CD4-positive, alpha-beta memory T cell (primary cell): ENCODE measurements around the gene SLC66A3. TPM values are rescaled to one million over a fixed set of nuclear protein-coding genes. Genes with fewer than 3 reads are reported as not detected.

Experiments
- CTCF ChIA-PET: fragments of 350-600 bp; sonication (Branson Sonifier 250); formaldehyde crosslinking; loops from one replicate; lab custom pipeline; 2021; ENCODE audit warnings: inconsistent platforms; ENCODE audit not compliant: partially characterized antibody; lab: Charles Lee
- POLR2A ChIA-PET: fragments of 350-600 bp; sonication (Branson Sonifier 250); formaldehyde crosslinking; loops from one replicate; lab custom pipeline; 2021; ENCODE audit not compliant: partially characterized antibody; lab: Charles Lee
- DNase-seq, 5 donors: peaks; one replicate each; pipeline versions ENCODE4 v3.0.0 to v3.0.0-alpha.2; 2020 to 2022; ENCODE audit warnings: mixed read lengths in 1 of 5
- H3K27ac ChIP-seq: one replicate; pipeline ENCODE4 v1.7.0; 2013; ENCODE audit warnings: low read depth, low read length
- H3K27me3 ChIP-seq: 2 replicates; pipeline ENCODE4 v1.7.0; 2013; ENCODE audit warnings: mild to moderate bottlenecking, low read length, moderate library complexity; ENCODE audit not compliant: insufficient read depth
- H3K36me3 ChIP-seq: 2 replicates; pipeline ENCODE4 v1.7.0; 2013; ENCODE audit warnings: mild to moderate bottlenecking, low read length, moderate library complexity; ENCODE audit not compliant: insufficient read depth
- H3K4me1 ChIP-seq: 2 replicates; pipeline ENCODE4 v1.7.0; 2013; ENCODE audit warnings: mild to moderate bottlenecking, low read length, moderate library complexity; ENCODE audit not compliant: insufficient read depth
- H3K4me3 ChIP-seq, 2 donors: one replicate each; pipeline ENCODE4 v1.7.0; 2013; ENCODE audit warnings: low read length in 2 of 2, mild to moderate bottlenecking in 1 of 2
- H3K9me3 ChIP-seq, 2 donors: one replicate each; pipeline ENCODE4 v1.7.0; 2013; ENCODE audit warnings: low read length in 2 of 2, control low read depth in 1 of 2; ENCODE audit not compliant: control insufficient read depth in 1 of 2
- H3K27ac Mint-ChIP-seq, 7 donors: one replicate each; pipeline ENCODE4 v1.8.0; 2020 to 2021; ENCODE audit warnings: mixed read lengths in 7 of 7, mild to moderate bottlenecking in 6 of 7, inconsistent platforms in 3 of 7, moderate library complexity in 3 of 7
- H3K27me3 Mint-ChIP-seq, 2 donors: one replicate each; pipeline ENCODE4 v1.8.0; 2020 to 2021; ENCODE audit warnings: mixed read lengths in 2 of 2
- H3K36me3 Mint-ChIP-seq, 2 donors: one replicate each; pipeline ENCODE4 v1.8.0; 2020 to 2021; ENCODE audit warnings: mixed read lengths in 2 of 2, inconsistent platforms in 1 of 2, mild to moderate bottlenecking in 1 of 2
- H3K4me1 Mint-ChIP-seq, 4 donors: one replicate each; pipeline ENCODE4 v1.8.0; 2020 to 2021; ENCODE audit warnings: mixed read lengths in 4 of 4, mild to moderate bottlenecking in 1 of 4
- H3K4me3 Mint-ChIP-seq, 8 donors: one replicate each; pipeline ENCODE4 v1.8.0; 2020 to 2021; ENCODE audit warnings: mixed read lengths in 8 of 8, mild to moderate bottlenecking in 7 of 8, moderate library complexity in 6 of 8, inconsistent platforms in 3 of 8
- H3K9me3 Mint-ChIP-seq, 8 donors: one replicate each; pipeline ENCODE4 v1.8.0; 2020 to 2021; ENCODE audit warnings: mixed read lengths in 8 of 8, mild to moderate bottlenecking in 5 of 8, inconsistent platforms in 3 of 8, moderate library complexity in 1 of 8
- intact Hi-C: fragments of 100-400 bp; cut with micrococcal nuclease; formaldehyde crosslinking; loops from one replicate; pipeline ENCODE4 v1.15.1; 2023
- polyA plus RNA-seq, 2 donors: library from polyadenylated mRNA; unstranded; fragments of 300-500 nt; fragmentation: Illumina TruSeq; gene quantifications; one replicate each; pipeline ENCODE4 v1.2.3, GENCODE V29; 2021
- total RNA-seq, 2 experiments: library from RNA; stranded (reverse); gene quantifications; one replicate each; pipeline ENCODE4 v1.2.3, GENCODE V29; 2021

Gene SLC66A3
- total and polyA plus RNA-seq, 4 experiments from 2014 or later, result 27.9 to 110 (median 57.8) TPM

DNA sequence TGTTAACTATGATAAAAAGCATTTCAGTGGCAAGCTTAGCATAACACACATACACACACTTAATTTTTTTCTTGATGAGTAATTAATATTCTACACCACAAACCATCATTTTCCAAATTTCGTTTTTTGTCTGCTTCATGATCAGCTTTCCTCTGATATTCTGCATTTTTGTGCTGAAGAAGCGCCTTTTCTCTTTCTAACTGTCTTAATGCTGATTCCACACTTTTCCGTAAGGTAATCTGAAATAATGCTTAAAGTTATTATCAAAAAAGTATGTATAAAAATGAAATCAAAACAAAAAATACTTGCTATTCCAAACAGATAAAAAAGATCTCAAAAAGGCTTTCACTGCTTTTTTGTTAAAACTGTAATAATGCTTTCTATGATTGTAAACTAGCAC is 60.1 kb downstream of the SLC66A3 start:
- intact Hi-C loops, result no loop called here

DNA sequence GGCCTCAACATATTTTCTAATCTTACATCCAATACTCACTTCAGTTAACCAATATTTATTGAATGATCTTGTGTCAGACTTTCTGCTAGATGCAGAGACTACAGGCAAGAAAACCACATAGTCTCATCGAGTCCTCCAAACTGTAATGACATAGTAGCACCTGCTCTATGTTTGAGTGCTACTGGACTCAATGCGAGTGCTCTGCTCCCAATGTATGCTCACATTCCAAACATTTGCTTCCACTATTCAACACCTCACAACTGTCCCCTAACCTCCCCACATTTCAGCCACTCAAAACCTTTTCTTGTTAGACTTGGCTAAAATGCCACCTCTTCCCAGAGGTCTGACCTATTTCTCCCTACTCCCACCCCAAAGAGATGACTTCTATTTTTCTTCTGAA is 65.2 kb downstream of the SLC66A3 start:
- H3K36me3 ChIP-seq, result peaks cover 5% of the 10 kb centered on the region
- no peak for DNase-seq
- no peak overlapping the region for H3K27ac ChIP-seq
- H3K27me3 ChIP-seq, result no peaks in the 10 kb centered on the region
- Mint-ChIP-seq H3K9me3 (no peaks in the 10 kb centered on the region), H3K27ac (peak overlapping the region in 1 of 7 donors; percentile 5), H3K4me1 (no peaks in the 10 kb centered on the region), H3K27me3 (no peaks in the 10 kb centered on the region), H3K36me3 (peaks cover 42 to 47% of the 10 kb centered on the region in 2 donors), H3K4me3 (no peak overlapping the region)
- H3K4me1 ChIP-seq, result no peaks in the 10 kb centered on the region
- CTCF ChIA-PET, result interaction anchor here (0.8 to 0.9 kb wide), 2 partner anchors 8 to 88 kb away, joined by 3 to 4 read pairs; no protein-coding TSS in a partner anchor
- no peak overlapping the region for H3K4me3 ChIP-seq
- H3K9me3 ChIP-seq, result no peaks in the 10 kb centered on the region
- POLR2A ChIA-PET, result no interaction called here
- intact Hi-C loops, result no loop called here

More for the DNA sequence above, 60.1 kb downstream of the SLC66A3 start:
- Mint-ChIP-seq H3K9me3 (no peaks in the 10 kb centered on the region), H3K27me3 (no peaks in the 10 kb centered on the region), H3K4me1 (no peaks in the 10 kb centered on the region), H3K4me3 (no peak overlapping the region), H3K36me3 (peaks cover 55 to 60% of the 10 kb centered on the region in 2 donors), H3K27ac (no peak overlapping the region)
- H3K9me3 ChIP-seq, result no peaks in the 10 kb centered on the region
- no peak overlapping the region for H3K4me3 ChIP-seq
- no peaks in the 10 kb centered on the region for H3K27me3 ChIP-seq
- H3K4me1 ChIP-seq, result no peaks in the 10 kb centered on the region
- no peak for DNase-seq
- CTCF ChIA-PET, result interaction anchor here (1.4 kb wide), 1 partner anchor 10 kb away, joined by 4 read pairs; no protein-coding TSS in a partner anchor
- H3K36me3 ChIP-seq, result peaks cover 17% of the 10 kb centered on the region
- no peak overlapping the region for H3K27ac ChIP-seq
- POLR2A ChIA-PET, result no interaction called here

DNA sequence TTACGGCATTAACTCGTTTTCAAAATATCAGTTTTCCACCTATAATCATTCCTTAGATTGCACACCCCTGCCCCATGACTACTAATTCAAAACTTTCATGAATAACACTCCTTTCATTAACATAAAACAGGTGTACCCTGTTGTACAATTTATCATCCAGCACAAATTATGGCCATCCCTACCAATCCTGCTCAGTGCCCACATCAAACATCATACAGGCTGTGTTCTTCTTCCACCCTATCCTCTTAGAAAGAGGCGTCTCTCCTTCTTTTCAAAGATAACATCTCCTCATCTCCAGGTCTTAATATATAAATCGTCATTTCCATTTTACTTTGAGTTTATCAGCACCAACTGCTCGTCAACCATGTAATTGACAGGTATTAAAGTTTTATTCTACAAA is 67.6 kb downstream of the SLC66A3 start:
- H3K27ac ChIP-seq, result no peak overlapping the region
- ChIA-PET POLR2A (no interaction called here), CTCF (interaction anchor here (1.4 kb wide), 1 partner anchor 91 kb away, joined by 3 read pairs; no protein-coding TSS in a partner anchor)
- Mint-ChIP-seq H3K9me3 (no peaks in the 10 kb centered on the region), H3K4me3 (no peak overlapping the region), H3K27me3 (no peaks in the 10 kb centered on the region), H3K36me3 (peaks cover 35 to 39% of the 10 kb centered on the region in 2 donors), H3K4me1 (peaks cover 0 to 2% (median 0%) of the 10 kb centered on the region in 4 donors), H3K27ac (no peak overlapping the region)
- H3K4me1 ChIP-seq, result no peaks in the 10 kb centered on the region
- no peak for DNase-seq
- no peaks in the 10 kb centered on the region for H3K27me3 ChIP-seq
- no peak overlapping the region for H3K4me3 ChIP-seq
- intact Hi-C loops, result no loop called here
- H3K9me3 ChIP-seq, result no peaks in the 10 kb centered on the region
- H3K36me3 ChIP-seq, result peaks cover 5% of the 10 kb centered on the region

DNA sequence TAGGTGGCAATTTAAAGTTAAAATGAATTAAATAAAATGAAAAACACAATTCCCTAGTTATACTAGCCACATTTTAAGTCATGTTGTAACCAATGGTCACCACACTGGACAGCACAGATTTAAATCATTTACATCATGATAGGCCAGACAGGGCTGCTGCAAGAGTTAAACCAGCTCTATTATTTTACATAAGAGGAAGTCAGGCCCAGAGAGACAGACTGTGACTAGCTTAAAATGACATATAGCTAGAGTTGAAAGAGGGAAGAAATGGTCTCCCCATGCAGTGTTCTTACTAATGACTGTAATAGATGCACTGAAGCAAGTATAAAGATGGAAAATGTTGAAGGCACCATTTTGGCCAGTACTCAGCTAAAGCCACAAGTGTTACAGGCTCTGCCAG is 69.6 kb downstream of the SLC66A3 start:
- POLR2A ChIA-PET, result no interaction called here
- no peaks in the 10 kb centered on the region for H3K9me3 Mint-ChIP-seq
- no peak overlapping the region for H3K27ac Mint-ChIP-seq
- H3K27me3 ChIP-seq, result no peaks in the 10 kb centered on the region
- H3K4me3 Mint-ChIP-seq, result no peak overlapping the region
- H3K4me3 ChIP-seq, result no peak overlapping the region
- peaks cover 5% of the 10 kb centered on the region for H3K36me3 ChIP-seq
- peaks cover 0 to 3% (median under 1%) of the 10 kb centered on the region in 4 donors for H3K4me1 Mint-ChIP-seq
- H3K36me3 Mint-ChIP-seq, result peaks cover 31 to 32% of the 10 kb centered on the region in 2 donors
- DNase-seq, result no peak
- intact Hi-C loops, result no loop called here
- H3K27me3 Mint-ChIP-seq, result no peaks in the 10 kb centered on the region
- no peaks in the 10 kb centered on the region for H3K9me3 ChIP-seq
- CTCF ChIA-PET, result interaction anchor here (1.1 kb wide), 2 partner anchors 9 to 10 kb away, joined by 3 to 4 read pairs; no protein-coding TSS in a partner anchor
- H3K27ac ChIP-seq, result no peak overlapping the region
- H3K4me1 ChIP-seq, result no peaks in the 10 kb centered on the region

DNA sequence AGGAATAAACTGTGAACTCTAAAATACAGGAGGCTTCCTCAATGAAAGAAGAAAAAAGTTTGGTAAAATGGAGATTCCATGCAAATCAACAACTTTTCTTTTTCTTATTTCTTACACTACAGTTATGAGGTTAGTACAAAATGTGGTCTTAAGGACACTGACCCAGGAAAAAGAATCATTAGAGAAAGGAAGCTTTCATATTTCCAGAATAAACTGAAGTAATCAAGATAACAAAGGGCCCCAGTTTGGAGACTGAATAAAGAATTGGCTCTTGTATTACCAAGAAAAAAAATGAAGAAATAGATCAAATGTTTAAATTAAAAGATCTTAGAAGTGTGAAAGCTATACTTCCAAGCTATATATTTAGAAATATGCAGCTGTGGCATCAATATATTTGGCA is 72.3 kb downstream of the SLC66A3 start:
- ChIA-PET POLR2A (no interaction called here), CTCF (interaction anchor here (1.1 kb wide), 1 partner anchor 104 kb away, joined by 3 read pairs; no protein-coding TSS in a partner anchor)
- no peak overlapping the region for H3K4me3 Mint-ChIP-seq
- no peak for DNase-seq
- H3K9me3 Mint-ChIP-seq, result no peaks in the 10 kb centered on the region
- Histone ChIP-seq H3K27ac (no peak overlapping the region), H3K9me3 (no peaks in the 10 kb centered on the region), H3K4me1 (no peaks in the 10 kb centered on the region), H3K4me3 (no peak overlapping the region), H3K27me3 (no peaks in the 10 kb centered on the region), H3K36me3 (peaks cover 5% of the 10 kb centered on the region)
- peaks cover 21% of the 10 kb centered on the region in 2 donors for H3K36me3 Mint-ChIP-seq
- peaks cover 0 to 3% (median under 1%) of the 10 kb centered on the region in 4 donors for H3K4me1 Mint-ChIP-seq
- H3K27me3 Mint-ChIP-seq, result no peaks in the 10 kb centered on the region
- intact Hi-C loops, result no loop called here
- no peak overlapping the region for H3K27ac Mint-ChIP-seq

Other genes starting within 250 kb of the SLC66A3 start
- gene KCNF1, start 243.5 kb upstream of the SLC66A3 start, total RNA-seq, result not detected
- not detected for gene KCNF1, start 243.5 kb upstream of the SLC66A3 start, polyA plus RNA-seq
- 10 to 100 TPM; 24.3 to 26.7 TPM for gene ROCK2, start 189.2 kb downstream of the SLC66A3 start, total RNA-seq
- gene ROCK2, start 189.2 kb downstream of the SLC66A3 start, polyA plus RNA-seq, result 10 to 100 TPM in 1 of 2 donors, 1 to 10 TPM in 1; 4.0 to 18.8 TPM